ENCODE data around the gene ESRRG.

The ESRRG gene

DNA sequence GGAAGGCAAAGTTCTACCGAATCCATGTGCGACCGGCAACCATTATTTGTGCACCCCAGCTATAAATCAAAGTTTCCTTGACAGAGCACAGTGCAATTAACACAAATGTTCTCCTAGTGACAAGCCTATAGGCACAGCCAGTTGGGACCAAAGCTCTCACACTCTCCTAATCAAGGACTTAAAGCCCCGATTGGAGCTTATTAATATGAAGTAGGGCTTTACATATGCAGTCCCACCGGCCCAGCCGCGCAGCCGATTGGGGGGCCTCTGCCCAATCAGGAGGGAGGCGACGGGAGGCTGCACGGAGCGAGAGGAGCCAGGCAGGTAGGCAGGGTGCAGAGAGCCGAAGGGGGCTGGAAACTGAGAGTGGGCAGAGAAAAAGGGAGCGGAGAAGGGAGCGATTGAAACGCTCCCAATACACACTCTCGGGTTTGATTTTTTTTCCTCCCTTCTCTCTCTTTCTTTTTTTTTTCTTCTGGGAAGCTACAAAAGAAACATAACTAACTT lies at the start of gene ESRRG:
TSS of gene ESRRG (minus strand) at position 156 of the 507 bp plus-strand sequence. CDS start at position 26, 130 bp downstream.
- TF ChIP-seq, protein P1, sequence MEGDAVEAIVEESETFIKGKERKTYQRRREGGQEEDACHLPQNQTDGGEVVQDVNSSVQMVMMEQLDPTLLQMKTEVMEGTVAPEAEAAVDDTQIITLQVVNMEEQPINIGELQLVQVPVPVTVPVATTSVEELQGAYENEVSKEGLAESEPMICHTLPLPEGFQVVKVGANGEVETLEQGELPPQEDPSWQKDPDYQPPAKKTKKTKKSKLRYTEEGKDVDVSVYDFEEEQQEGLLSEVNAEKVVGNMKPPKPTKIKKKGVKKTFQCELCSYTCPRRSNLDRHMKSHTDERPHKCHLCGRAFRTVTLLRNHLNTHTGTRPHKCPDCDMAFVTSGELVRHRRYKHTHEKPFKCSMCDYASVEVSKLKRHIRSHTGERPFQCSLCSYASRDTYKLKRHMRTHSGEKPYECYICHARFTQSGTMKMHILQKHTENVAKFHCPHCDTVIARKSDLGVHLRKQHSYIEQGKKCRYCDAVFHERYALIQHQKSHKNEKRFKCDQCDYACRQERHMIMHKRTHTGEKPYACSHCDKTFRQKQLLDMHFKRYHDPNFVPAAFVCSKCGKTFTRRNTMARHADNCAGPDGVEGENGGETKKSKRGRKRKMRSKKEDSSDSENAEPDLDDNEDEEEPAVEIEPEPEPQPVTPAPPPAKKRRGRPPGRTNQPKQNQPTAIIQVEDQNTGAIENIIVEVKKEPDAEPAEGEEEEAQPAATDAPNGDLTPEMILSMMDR (conservative IDR thresholded peaks at IDR 0.05): no peak
- no peak within 1 kb of the TSS for H3K27ac ChIP-seq

DNA sequence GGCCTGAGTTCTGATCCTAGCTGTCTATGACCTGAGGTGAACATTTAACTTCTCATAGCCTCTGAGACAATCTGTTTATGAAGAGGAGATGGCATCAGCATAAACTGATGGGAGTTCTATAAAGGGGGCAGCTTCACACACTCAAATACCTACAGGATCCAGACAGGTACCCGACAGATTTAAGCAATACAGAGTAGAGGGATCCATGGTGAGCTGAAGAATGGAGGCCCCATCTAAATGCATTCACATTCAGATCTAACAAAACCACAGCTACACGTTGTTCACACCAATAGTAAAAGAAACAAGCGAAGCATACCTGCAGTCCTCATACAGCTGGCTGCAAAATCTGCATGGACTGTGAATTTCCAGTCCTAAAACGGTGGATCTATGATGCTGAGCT lies 48.7 kb upstream of the ESRRG start:
- H3K27ac ChIP-seq: no peak overlapping the region
- TF ChIP-seq, protein P1 (conservative IDR thresholded peaks at IDR 0.05): no peak

DNA sequence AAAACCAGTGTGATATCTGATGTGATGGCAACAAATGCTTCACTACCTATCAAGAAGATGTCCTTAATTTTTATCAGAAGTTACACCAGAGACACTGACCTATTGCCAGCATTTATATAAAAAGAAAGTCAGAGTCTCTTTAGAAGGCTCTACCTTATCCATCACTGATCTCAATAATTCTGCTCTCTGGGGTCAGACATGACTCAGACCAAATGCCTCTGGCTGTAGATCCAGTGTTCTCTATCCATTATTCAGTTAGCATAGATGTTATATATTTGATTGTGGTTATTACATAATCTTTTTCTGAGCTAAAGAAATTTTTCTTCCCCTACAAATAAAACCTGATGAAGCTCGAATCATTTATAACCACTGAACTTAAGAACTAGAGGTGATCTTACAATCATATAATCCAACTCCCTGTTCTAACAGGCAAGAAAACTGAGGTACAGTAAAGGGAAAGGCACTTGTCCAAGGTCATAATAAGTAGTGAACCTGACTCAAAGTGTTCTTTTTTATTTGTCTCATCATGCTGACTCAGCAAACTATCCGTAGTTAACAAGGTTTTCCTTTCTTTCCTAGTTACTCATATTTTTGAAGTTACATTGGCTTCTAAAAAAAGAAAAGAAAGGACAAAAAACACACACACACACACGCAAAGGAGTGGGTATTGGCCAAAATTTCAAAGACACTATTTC lies 43.6 kb upstream of the ESRRG start:
- H3K27ac ChIP-seq: no peak overlapping the region
- TF ChIP-seq, protein P1 (conservative IDR thresholded peaks at IDR 0.05): no peak

DNA sequence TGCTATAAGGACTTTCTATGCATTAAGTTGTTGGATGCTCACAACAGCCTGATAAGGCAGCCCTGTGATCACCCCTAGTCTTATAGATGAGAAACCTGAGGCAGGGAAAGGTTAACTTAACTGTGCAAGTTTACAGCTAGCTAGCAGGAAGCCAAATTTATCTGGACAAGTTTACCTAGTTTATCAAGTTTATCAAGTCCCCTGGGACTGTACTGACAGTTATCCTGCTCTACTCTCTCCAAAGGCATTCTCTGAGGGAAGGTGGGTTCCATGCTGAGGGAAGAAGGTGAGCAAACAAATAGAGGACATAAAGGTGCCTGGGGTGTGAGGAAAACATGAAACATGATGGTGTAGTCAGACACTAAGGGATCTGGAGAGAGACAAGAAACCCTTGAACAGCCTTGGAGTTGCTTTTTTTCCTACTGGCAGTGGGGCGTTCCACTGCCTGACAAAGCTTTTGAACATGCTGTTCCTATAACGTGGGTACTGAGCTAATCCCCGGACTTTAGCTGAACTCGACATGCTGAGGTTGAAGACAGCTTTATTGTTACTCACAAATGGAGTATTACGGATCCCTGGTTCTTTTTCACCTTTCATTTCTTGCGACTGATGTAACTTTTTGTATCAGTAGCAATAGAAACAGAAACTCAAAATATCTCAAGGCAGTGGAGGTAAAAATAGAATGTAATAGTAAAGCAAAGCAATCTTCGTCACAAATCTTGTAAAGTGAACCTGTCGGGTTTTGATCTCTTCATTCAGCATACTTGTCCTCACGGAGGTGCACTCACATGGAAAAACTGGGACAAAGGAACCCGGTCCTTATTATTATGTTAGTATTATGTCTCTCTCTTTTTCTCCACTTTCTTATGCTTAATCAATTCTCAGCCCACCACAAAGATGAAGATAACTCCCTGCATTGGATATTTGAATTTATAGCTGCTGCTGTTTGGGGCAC lies 42.4 kb upstream of the ESRRG start:
- TF ChIP-seq, protein P1 (conservative IDR thresholded peaks at IDR 0.05): no peak
- peak overlapping the region; percentile 64 for H3K27ac ChIP-seq

DNA sequence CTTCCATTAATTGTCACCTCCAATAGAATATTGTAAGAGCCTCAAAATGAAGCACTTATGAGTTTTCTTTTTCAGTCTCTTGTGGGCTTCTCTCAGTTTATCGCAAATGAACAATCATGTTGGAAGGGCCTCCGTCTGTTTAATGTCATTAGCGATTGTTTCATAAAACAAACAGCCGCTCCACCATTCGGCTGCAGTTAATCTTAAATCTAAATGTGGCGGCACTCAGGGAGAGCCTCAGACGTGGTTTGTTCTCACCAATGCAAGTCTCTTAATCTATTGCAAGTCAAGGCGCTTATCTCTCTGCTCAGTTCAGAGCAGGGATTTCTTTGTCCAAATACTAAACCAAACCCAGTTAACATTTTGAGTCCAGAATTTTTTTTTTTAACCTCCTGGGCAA lies 34.9 kb upstream of the ESRRG start:
- no peak overlapping the region for H3K27ac ChIP-seq
- TF ChIP-seq, protein P1 (conservative IDR thresholded peaks at IDR 0.05): no peak

DNA sequence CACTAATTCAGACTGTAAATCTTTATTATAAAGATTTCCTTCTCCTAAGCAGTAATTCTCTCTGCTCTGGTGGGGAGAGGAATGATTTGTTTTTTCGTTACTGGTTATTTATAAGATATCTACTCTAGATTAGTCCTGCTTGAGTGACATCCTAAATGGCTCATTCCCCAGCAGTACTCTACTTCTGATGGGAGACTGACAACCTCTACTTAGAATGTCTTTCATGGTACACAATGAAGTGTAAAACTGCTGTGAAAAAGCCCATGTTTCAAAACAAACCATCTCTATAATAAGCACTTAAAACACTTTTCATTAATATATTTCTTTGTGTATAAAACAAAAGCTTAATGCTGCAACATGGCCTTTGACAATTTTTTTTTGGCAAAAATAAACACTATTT lies 33.9 kb upstream of the ESRRG start:
- H3K27ac ChIP-seq: no peak overlapping the region
- TF ChIP-seq, protein P1 (conservative IDR thresholded peaks at IDR 0.05): no peak

DNA sequence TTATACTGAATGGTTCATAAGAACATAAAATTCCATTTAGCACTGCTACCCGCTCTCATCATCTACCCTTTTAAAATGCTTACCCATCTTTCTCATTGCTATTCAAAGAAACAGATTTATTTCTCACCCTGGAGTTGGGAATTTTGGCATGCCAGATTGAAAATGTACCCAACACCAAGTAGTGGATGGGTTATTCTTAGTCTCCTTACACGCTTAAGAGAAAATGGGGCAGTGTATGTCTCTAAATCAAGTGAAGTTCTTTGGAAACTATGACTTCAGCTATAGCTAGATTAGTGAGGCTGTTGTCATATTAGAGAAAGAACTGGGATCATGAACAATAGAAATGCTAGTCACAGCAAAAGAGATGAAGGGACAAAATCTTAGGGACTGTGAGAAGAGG lies 27.7 kb upstream of the ESRRG start:
- no peak overlapping the region for H3K27ac ChIP-seq
- TF ChIP-seq, protein P1 (conservative IDR thresholded peaks at IDR 0.05): no peak
